GDM1 (cell line): ENCODE measurements around the gene CRIP3.

Experiments used
- DNase-seq: peaks from one replicate; lab custom pipeline; 2025; lab: John Stamatoyannopoulos, UW

CRIP3 gene

GRCh38 chr6:43287717-43288679 lies 20.6 kb downstream of the CRIP3 start:
- no peak for DNase-seq

GRCh38 chr6:43286980-43287716 lies 21.5 kb downstream of the CRIP3 start:
- DNase-seq: no peak

- DNase-seq: no peak
Observed at GRCh38 chr6:43286456-43286979, 22.1 kb downstream of the CRIP3 start.

GRCh38 chr6:43285832-43286231 lies 22.8 kb downstream of the CRIP3 start:
- no peak for DNase-seq

- DNase-seq: no peak
Observed at GRCh38 chr6:43284991-43285781, 23.4 kb downstream of the CRIP3 start.

GRCh38 chr6:43283905-43284304 lies 24.7 kb downstream of the CRIP3 start:
- no peak for DNase-seq

- no peak for DNase-seq
Observed at GRCh38 chr6:43283514-43283901, 25.1 kb downstream of the CRIP3 start.

GRCh38 chr6:43282636-43283513 lies 25.8 kb downstream of the CRIP3 start:
- DNase-seq: no peak

GRCh38 chr6:43282060-43282459 lies 26.6 kb downstream of the CRIP3 start:
- DNase-seq: no peak

- no peak for DNase-seq
Observed at GRCh38 chr6:43280234-43280633, 28.4 kb downstream of the CRIP3 start.

- DNase-seq: no peak
Observed at GRCh38 chr6:43278524-43279078, 30.0 kb downstream of the CRIP3 start.

GRCh38 chr6:43277643-43278523 lies 30.7 kb downstream of the CRIP3 start:
- DNase-seq: no peak

- no peak for DNase-seq
Observed at GRCh38 chr6:43277306-43277642, 31.4 kb downstream of the CRIP3 start.

- no peak for DNase-seq
Observed at GRCh38 chr6:43276577-43277305, 31.9 kb downstream of the CRIP3 start.

- DNase-seq: no peak
Observed at GRCh38 chr6:43275801-43276576, 32.6 kb downstream of the CRIP3 start.

GRCh38 chr6:43274916-43275597 lies 33.6 kb downstream of the CRIP3 start:
- no peak for DNase-seq

- no peak for DNase-seq
Observed at GRCh38 chr6:43274127-43274915, 34.3 kb downstream of the CRIP3 start.
